ENCODE results near the gene PRKCSH. TPM values are rescaled to one million over a fixed set of nuclear protein-coding genes. Genes with fewer than 3 reads are reported as not detected.
"Not testable (repeated sequence)": the region's sequence is repeated elsewhere in the genome, so short reads cannot be mapped to it uniquely, and the experiment has no call there.

The PRKCSH gene
- total RNA-seq, 1 donor from 2014 or later = 403 TPM

- peak overlapping the region; percentile 81 for H3K27ac Mint-ChIP-seq
- H3K9me3 Mint-ChIP-seq = no peaks in the 10 kb centered on the region
- peaks cover 4% of the 10 kb centered on the region for H3K4me1 Mint-ChIP-seq (ENCODE audit: unreplicated experiment)
- H3K36me3 Mint-ChIP-seq = no peaks in the 10 kb centered on the region
- no peak for DNase-seq (ENCODE audit: extremely low spot score, unreplicated experiment)
- TF ChIP-seq CTCF (conservative IDR thresholded peaks at IDR 0.05) = no peak
- peak overlapping the region; percentile 79 for H3K4me3 Mint-ChIP-seq
- peaks cover 58% of the 10 kb centered on the region for H3K27me3 Mint-ChIP-seq
These were observed 13.0 kb upstream of the PRKCSH start for GRCh38 chr19:11422163-11423065.

- no peak overlapping the region for H3K27ac Mint-ChIP-seq
- peaks cover 50% of the 10 kb centered on the region for H3K27me3 Mint-ChIP-seq
- no peak for DNase-seq (ENCODE audit: extremely low spot score, unreplicated experiment)
- no peak overlapping the region for H3K4me3 Mint-ChIP-seq
- H3K4me1 Mint-ChIP-seq (ENCODE audit: unreplicated experiment) = peaks cover 4% of the 10 kb centered on the region
- no peaks in the 10 kb centered on the region for H3K9me3 Mint-ChIP-seq
- H3K36me3 Mint-ChIP-seq = no peaks in the 10 kb centered on the region
- no peak for TF ChIP-seq CTCF (conservative IDR thresholded peaks at IDR 0.05)
These were observed 12.2 kb upstream of the PRKCSH start for GRCh38 chr19:11423164-11423790.

- Mint-ChIP-seq H3K36me3 (no peaks in the 10 kb centered on the region), H3K4me3 (no peak overlapping the region), H3K4me1 (ENCODE audit: unreplicated experiment) (peaks cover 4% of the 10 kb centered on the region), H3K9me3 (no peaks in the 10 kb centered on the region), H3K27ac (no peak overlapping the region), H3K27me3 (peaks cover 44% of the 10 kb centered on the region)
- no peak for TF ChIP-seq CTCF (conservative IDR thresholded peaks at IDR 0.05)
- DNase-seq (ENCODE audit: extremely low spot score, unreplicated experiment) = no peak
These were observed 11.6 kb upstream of the PRKCSH start for GRCh38 chr19:11423791-11424181.

GRCh38 chr19:11425719-11426457 lies 9.5 kb upstream of the PRKCSH start:
- Mint-ChIP-seq H3K36me3 (no peaks in the 10 kb centered on the region), H3K27me3 (peaks cover 26% of the 10 kb centered on the region), H3K4me3 (no peak overlapping the region), H3K4me1 (ENCODE audit: unreplicated experiment) (no peaks in the 10 kb centered on the region), H3K9me3 (no peaks in the 10 kb centered on the region), H3K27ac (no peak overlapping the region)
- no peak for DNase-seq (ENCODE audit: extremely low spot score, unreplicated experiment)
- TF ChIP-seq CTCF (conservative IDR thresholded peaks at IDR 0.05) = no peak

GRCh38 chr19:11426656-11427055 lies 8.8 kb upstream of the PRKCSH start:
- DNase-seq (ENCODE audit: extremely low spot score, unreplicated experiment) = no peak
- H3K9me3 Mint-ChIP-seq = no peaks in the 10 kb centered on the region
- H3K4me3 Mint-ChIP-seq = no peak overlapping the region
- no peaks in the 10 kb centered on the region for H3K36me3 Mint-ChIP-seq
- no peak for TF ChIP-seq CTCF (conservative IDR thresholded peaks at IDR 0.05)
- H3K4me1 Mint-ChIP-seq (ENCODE audit: unreplicated experiment) = no peaks in the 10 kb centered on the region
- no peak overlapping the region for H3K27ac Mint-ChIP-seq
- H3K27me3 Mint-ChIP-seq = peaks cover 19% of the 10 kb centered on the region

GRCh38 chr19:11433526-11433925 lies 1.9 kb upstream of the PRKCSH start:
- DNase-seq (ENCODE audit: extremely low spot score, unreplicated experiment); H3K9me3 Mint-ChIP-seq; H3K4me3 Mint-ChIP-seq; H3K36me3 Mint-ChIP-seq; H3K27me3 Mint-ChIP-seq; H3K4me1 Mint-ChIP-seq (ENCODE audit: unreplicated experiment); H3K27ac Mint-ChIP-seq: not testable (repeated sequence)
